GM19351 (cell line): Measurements from ENCODE around the gene AP4E1.
"Not testable (repeated sequence)": the region's sequence is repeated elsewhere in the genome, so short reads cannot be mapped to it uniquely, and the experiment has no call there.

Source experiments
- ATAC-seq: cut with Tn5 transposase; IDR thresholded peaks from one replicate; pipeline ENCODE4 v1.9.1; 2021; ENCODE audit warnings: mild to moderate bottlenecking, moderate library complexity; ENCODE audit not compliant: unreplicated experiment

The AP4E1 gene

GRCh38 chr15:50943638-50944037 lies 35.2 kb downstream of the AP4E1 start:
- no peak for ATAC-seq

- no peak for ATAC-seq
Observed at GRCh38 chr15:50944672-50945071, 36.2 kb downstream of the AP4E1 start.

GRCh38 chr15:50945725-50946124 lies 37.2 kb downstream of the AP4E1 start:
- no peak for ATAC-seq

- not testable (repeated sequence) for ATAC-seq
Observed at GRCh38 chr15:50950745-50951144, 42.3 kb downstream of the AP4E1 start.

DNA sequence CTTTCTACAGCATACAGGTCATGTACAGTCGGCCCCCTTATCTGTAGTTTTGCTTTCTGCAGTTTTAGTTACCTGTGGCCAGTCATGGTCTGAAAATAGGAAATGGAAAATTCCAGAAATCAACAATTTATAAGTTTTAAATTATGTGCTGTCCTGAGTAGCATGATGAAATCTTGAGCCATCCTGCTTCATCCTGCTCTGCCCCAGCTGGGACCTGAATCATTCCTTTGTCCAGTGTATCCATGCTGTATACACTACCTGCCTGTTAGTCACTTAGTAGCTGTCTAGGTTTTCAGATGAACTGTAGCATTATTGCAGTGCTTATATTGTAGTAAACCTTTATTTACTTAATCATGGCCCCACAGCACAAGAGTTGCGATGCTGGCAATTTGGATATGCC lies 44.8 kb downstream of the AP4E1 start:
- no peak for ATAC-seq

- ATAC-seq = not testable (repeated sequence)
Observed at GRCh38 chr15:50954837-50955236, 46.4 kb downstream of the AP4E1 start.

DNA sequence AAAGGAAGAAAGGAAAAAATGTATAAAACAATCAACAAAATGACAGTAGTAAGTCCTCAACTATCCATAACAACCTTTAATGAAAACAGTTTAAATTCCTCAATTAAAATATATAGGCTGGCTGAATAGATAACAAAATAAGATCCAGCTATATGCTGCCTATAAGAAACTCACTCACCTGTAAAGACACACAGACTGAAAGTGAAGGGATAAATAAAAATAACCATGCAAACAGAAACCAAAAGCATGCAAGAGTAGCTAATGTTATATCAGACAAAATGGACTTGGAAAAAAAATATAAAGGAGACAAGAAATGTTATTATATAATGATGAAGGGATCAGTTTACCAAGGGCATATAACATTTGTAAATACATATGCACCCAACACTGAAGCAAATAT lies 51.2 kb downstream of the AP4E1 start:
- ATAC-seq = no peak

DNA sequence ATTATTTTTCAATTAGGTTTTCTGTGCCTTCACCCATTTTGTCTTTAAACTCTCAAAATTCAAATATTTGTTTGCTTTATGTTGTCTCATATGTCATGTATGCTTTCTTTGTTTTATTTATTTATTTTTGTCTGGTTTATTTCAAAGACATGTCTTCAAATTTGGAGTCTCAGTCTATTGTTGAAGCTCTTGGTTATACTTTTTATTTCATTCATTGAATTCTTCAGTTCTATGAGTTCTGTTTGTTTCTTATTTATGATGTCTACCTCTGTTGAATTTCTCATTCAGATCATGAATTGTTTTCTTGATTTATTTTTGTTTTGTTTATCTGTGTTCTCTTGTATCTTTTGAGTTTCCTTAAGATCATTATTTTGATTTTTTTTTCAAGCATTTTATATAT lies 55.6 kb downstream of the AP4E1 start:
- ATAC-seq = no peak

- ATAC-seq = no peak
Observed at GRCh38 chr15:50968353-50968752, 59.9 kb downstream of the AP4E1 start.

GRCh38 chr15:50970524-50970923 lies 62.0 kb downstream of the AP4E1 start:
- ATAC-seq = no peak

GRCh38 chr15:50971115-50971514 lies 62.6 kb downstream of the AP4E1 start:
- no peak for ATAC-seq

GRCh38 chr15:50971542-50971941 lies 63.1 kb downstream of the AP4E1 start:
- ATAC-seq = no peak

GRCh38 chr15:50973605-50974004 lies 65.1 kb downstream of the AP4E1 start:
- ATAC-seq = no peak

DNA sequence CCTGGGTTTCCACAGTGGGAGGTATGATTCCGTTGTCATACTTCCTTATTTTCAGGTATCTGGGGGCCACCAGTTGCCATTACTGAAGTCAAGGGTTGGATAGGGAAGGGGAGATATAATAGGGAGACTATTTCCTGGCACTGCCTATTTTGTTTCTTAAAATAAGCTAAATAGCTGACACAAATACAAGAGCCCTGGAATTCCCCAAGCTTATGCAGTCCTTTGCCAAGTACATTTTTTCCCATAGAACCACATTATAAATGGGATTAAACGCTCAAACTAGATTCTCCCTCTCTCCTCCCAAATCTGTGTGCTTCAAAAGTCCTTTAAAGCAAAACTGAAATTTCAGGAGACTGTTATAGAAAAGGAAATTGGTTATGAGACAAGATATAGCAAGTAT lies 68.7 kb downstream of the AP4E1 start:
- no peak for ATAC-seq

GRCh38 chr15:50978580-50978979 lies 70.1 kb downstream of the AP4E1 start:
- no peak for ATAC-seq

- no peak for ATAC-seq
Observed at GRCh38 chr15:50979041-50979440, 70.6 kb downstream of the AP4E1 start.

DNA sequence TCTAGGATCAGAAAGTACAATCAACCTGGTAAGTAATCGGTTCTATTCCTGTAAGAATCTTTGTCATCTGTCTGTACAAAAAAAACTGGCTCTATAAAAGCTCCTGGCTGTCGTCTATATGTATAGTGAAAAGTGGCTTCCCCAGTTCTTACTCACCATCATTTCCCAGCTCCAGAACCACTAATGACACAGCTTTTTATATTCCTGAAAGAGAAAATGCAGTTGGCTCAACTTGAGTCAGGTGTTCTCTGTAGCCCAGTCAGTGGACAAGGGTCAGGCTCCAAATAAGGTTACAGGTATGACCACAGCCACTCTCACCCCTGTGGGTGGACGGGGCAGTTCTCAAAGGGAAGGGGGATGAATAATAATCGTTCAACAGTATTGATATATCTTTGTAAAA lies 85.1 kb downstream of the AP4E1 start:
- no peak for ATAC-seq

DNA sequence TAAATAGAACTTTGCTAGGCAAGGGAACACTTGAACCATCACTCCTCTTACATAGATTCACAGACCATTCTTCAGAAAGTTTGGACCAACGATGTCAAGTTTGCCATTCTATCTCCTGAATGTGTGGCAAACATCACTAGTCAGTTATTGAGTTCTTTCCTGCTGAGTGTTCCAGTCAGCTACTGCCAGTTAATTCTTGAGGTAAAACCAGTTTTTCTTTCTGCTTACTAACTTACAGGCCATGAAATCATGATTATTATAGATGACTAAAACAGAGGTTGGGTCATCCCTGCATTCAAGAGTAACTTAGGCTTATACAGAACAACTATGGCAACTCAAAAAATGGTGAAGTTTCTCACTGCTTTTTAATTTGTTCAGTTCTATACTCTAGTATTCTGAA lies 88.2 kb downstream of the AP4E1 start:
- no peak for ATAC-seq

- ATAC-seq = no peak
Observed at GRCh38 chr15:50997371-50998051, 89.0 kb downstream of the AP4E1 start.

- no peak for ATAC-seq
Observed at GRCh38 chr15:51004103-51004551, 95.6 kb downstream of the AP4E1 start.

DNA sequence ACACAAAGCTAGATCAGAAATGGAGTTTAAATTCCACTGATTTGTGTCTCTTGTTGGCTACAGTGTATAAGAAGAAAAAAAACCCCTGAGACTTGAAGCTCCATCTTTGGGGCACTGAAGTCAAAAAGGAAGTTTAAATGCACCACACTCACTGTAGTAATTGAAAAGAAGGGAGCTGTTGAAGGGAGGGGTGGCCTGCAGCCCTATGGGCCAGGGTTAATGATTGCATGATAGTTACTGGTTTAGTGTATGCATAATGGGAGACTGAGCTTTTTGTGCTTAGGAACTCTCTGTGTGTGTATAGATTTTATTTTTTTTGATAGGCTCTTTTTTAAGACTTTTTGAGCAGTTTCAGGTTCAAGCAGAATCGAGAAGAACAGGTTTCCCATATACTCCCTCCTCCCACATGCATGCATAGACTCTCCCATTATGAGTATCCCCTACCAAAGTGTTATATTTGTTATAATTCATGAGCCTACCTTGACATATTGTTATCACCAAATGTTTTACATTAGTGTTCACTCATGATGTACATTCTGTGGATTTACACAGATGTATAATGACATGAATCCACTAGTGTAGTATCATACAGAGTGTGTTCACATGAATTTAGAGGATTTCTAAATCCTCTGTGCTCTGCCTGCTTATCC lies 98.0 kb downstream of the AP4E1 start:
- ATAC-seq = no peak

DNA sequence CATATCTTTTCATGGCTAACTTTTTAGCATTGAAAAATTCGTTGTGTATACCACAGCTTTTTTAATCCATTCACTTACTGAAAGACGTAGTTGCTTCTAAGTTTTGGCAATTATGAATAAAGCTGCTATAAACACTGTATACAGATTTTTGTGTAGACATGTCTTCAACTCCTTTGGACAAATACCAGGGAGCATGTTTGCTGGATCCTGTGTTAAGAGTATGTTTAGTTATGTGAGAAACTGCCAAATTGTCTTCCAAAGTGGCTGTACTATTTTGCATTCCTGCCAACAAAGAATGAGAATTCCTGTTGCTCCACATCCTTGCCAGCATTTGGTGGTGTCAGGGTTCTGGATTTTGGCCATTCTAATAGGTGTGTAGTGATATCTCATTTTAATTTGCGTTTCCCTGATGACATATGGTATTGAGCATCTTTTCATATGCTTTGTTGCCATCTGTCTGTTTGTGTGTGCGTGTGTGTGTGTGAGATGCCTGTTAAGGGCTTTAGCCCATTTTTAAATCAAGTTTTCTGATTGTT lies 98.7 kb downstream of the AP4E1 start:
- ATAC-seq = no peak
